Right lobe of liver (tissue), 6 donors: Measurements from ENCODE around the gene KANSL1. TPM values are rescaled to one million over a fixed set of nuclear protein-coding genes. Genes with fewer than 3 reads are reported as not detected.

Experiments
- ATAC-seq, 4 donors: fragments of 200-7000 bp; cut with Tn5 transposase; one replicate each; pipeline ENCODE4 v1.9.1; 2020; ENCODE audit warnings: mild to moderate bottlenecking in 4 of 4, moderate library complexity in 4 of 4
- DNase-seq, 3 donors: peaks; one replicate each; pipeline ENCODE4 v3.0.0-alpha.2; 2020
- H3K27ac ChIP-seq, 3 donors: fragments of 200-600 bp; one replicate each; pipeline ENCODE4 v1.8.0; 2022
- H3K27me3 ChIP-seq, 2 donors: fragments of 200-600 bp; one replicate each; pipeline ENCODE4 v1.8.0; 2022
- H3K36me3 ChIP-seq, 4 donors: fragments of 200-600 bp; sonication (generic) in 1 of 4; one replicate each; pipeline versions ENCODE4 v1.5.1 to v1.8.0; 2017 to 2022; ENCODE audit warnings: control low read depth in 1 of 4
- H3K4me1 ChIP-seq, 4 donors: fragments of 200-600 bp; sonication (generic) in 1 of 4; one replicate each; pipeline versions ENCODE4 v1.5.1 to v1.8.0; 2017 to 2022; ENCODE audit warnings: control low read depth in 1 of 4
- H3K4me3 ChIP-seq, 3 donors: fragments of 200-600 bp; one replicate each; pipeline ENCODE4 v1.8.0; 2022
- H3K9me3 ChIP-seq, 4 donors: fragments of 200-600 bp; sonication (generic) in 1 of 4; one replicate each; pipeline versions ENCODE4 v1.5.1 to v1.8.0; 2017 to 2022; ENCODE audit warnings: control low read depth in 1 of 4
- CTCF ChIP-seq, 4 donors: fragments of 200-600 bp in 3 of 4; fragments of 450-650 bp in 1 of 4; IDR thresholded peaks; one replicate each; pipeline versions ENCODE4 v1.5.1 to v1.8.0; 2016 to 2022; ENCODE audit warnings: antibody characterized with exemption in 4 of 4, mild to moderate bottlenecking in 2 of 4
- POLR2A ChIP-seq: fragments of 450-650 bp; IDR thresholded peaks from one replicate; pipeline ENCODE4 v1.6.1; 2017; ENCODE audit warnings: antibody characterized with exemption, mild to moderate bottlenecking
- WGBS: methylation state at CpG from one replicate; pipeline ENCODE4 v1.1.6; 2018; ENCODE audit warnings: low coverage, low lambda C conversion rate; ENCODE audit not compliant: insufficient coverage; ENCODE audit errors: missing lambda C conversion rate; 5-methylcytosine and 5-hydroxymethylcytosine counted together
- intact Hi-C, 2 donors: fragments of 100-400 bp; cut with DNase I; formaldehyde crosslinking; loops; one replicate each; pipeline versions ENCODE4 v1.11.2 to v1.14.1; 2022
- total RNA-seq, 6 experiments: library from RNA; depleted of rRNA in 2 of 6; stranded (reverse); fragments of >200 nt in 2 of 6; fragmentation: NEBNext Ultra II Directional in 3 of 6; extraction: Animal tissue kit (Norgen Biotek cat#: 25700) in 3 of 6; gene quantifications; one replicate each; pipeline versions ENCODE4 v1.1.0 to v1.2.4, GENCODE V29; 2016 to 2023
- donor health status: DM: no; HTN: yes; CAD: no.
- donor health status: DM: no; HTN: no; CAD: no.
- donor health status: DM: no; HTN: no; CAD: no.
- donor health status: DM: no; HTN: yes; CAD: no.
- donor health status: DM: no; HTN: yes; CAD: no.

KANSL1 gene
- total RNA-seq, 6 experiments from 2014 or later, result 23.1 to 29.5 (median 25.9) TPM

- Histone ChIP-seq H3K27ac (no peak overlapping the region), H3K36me3 (peaks cover 0 to 68% (median 34%) of the 10 kb centered on the region in 4 donors), H3K4me1 (peaks cover 0 to 3% (median 0%) of the 10 kb centered on the region in 4 donors), H3K4me3 (no peak overlapping the region), H3K27me3 (no peaks in the 10 kb centered on the region), H3K9me3 (no peaks in the 10 kb centered on the region)
- no peak for ATAC-seq
- TF ChIP-seq POLR2A (no peak), CTCF (IDR thresholded peaks at IDR 0.05) (no peak)
- DNase-seq, result no peak
- WGBS, result 37% methylated on average over 4 of the region's 5 CpGs
- intact Hi-C loops, result loop anchor here in 1 of 2 donors (10.0 kb wide), 2 partner anchors 145 to 175 kb away; no protein-coding TSS in a partner anchor
Measured at GRCh38 chr17:46039592-46040186, 153.5 kb downstream of the KANSL1 start.

GRCh38 chr17:46038937-46039336 lies 154.3 kb downstream of the KANSL1 start:
- DNase-seq, result no peak
- Histone ChIP-seq H3K4me1 (no peaks in the 10 kb centered on the region), H3K27me3 (no peaks in the 10 kb centered on the region), H3K27ac (no peak overlapping the region), H3K4me3 (no peak overlapping the region), H3K36me3 (peaks cover 0 to 75% (median 38%) of the 10 kb centered on the region in 4 donors), H3K9me3 (no peaks in the 10 kb centered on the region)
- TF ChIP-seq POLR2A (no peak), CTCF (IDR thresholded peaks at IDR 0.05) (no peak)
- peak in 1 of 4 donors; percentile 22 for ATAC-seq
- intact Hi-C loops, result no loop called here
- WGBS, result 79% methylated on average over 6 of the region's 12 CpGs

GRCh38 chr17:46038414-46038813 lies 154.8 kb downstream of the KANSL1 start:
- Histone ChIP-seq H3K27me3 (no peaks in the 10 kb centered on the region), H3K9me3 (no peaks in the 10 kb centered on the region), H3K36me3 (peaks cover 0 to 80% (median 40%) of the 10 kb centered on the region in 4 donors), H3K27ac (no peak overlapping the region), H3K4me3 (no peak overlapping the region), H3K4me1 (no peaks in the 10 kb centered on the region)
- TF ChIP-seq CTCF (IDR thresholded peaks at IDR 0.05), result no peak
- no peak for TF ChIP-seq POLR2A
- DNase-seq, result no peak
- intact Hi-C loops, result no loop called here
- 85% methylated on average over 4 of the region's 6 CpGs for WGBS
- ATAC-seq, result peak in 1 of 4 donors; percentile 25

- WGBS, result 86% methylated on average over 4 of the region's 4 CpGs
- ATAC-seq (no peak), DNase-seq (no peak)
- intact Hi-C loops, result no loop called here
- Histone ChIP-seq H3K4me3 (no peak overlapping the region), H3K27ac (no peak overlapping the region), H3K9me3 (no peaks in the 10 kb centered on the region), H3K4me1 (no peaks in the 10 kb centered on the region), H3K27me3 (no peaks in the 10 kb centered on the region), H3K36me3 (peaks cover 0 to 87% (median 45%) of the 10 kb centered on the region in 4 donors)
- no peak for TF ChIP-seq POLR2A
- TF ChIP-seq CTCF (IDR thresholded peaks at IDR 0.05), result no peak
Measured at GRCh38 chr17:46037722-46038255, 155.4 kb downstream of the KANSL1 start.
